Common myeloid progenitor, CD34-positive (primary cell): ENCODE results near the gene ATAD1.
A peak's percentile ranks its signal among the peaks of the same experiment; 100 is the strongest.
"Not testable (repeated sequence)": the region's sequence is repeated elsewhere in the genome, so short reads cannot be mapped to it uniquely, and the experiment has no call there.

Experiments
- CTCF ChIA-PET: fragments of 350-600 bp; sonication (Branson Sonifier 250); formaldehyde crosslinking; loops from one replicate; lab custom pipeline; 2021; ENCODE audit warnings: antibody characterized with exemption; lab: Charles Lee
- POLR2A ChIA-PET: fragments of 350-600 bp; sonication (Branson Sonifier 250); formaldehyde crosslinking; loops from one replicate; lab custom pipeline; 2021; ENCODE audit warnings: antibody characterized with exemption; lab: Charles Lee
- DNase-seq, 3 donors: peaks; one replicate each; pipeline versions ENCODE4 v3.0.0 to v3.0.0-alpha.2; 2013
- H3K27ac ChIP-seq, 2 experiments: 1 replicate in 1 of 2; 2 replicates in 1 of 2; pipeline ENCODE4 v1.7.0; 2013; ENCODE audit warnings: inconsistent platforms in 2 of 2, low read length in 2 of 2, mild to moderate bottlenecking in 2 of 2, low read depth in 1 of 2, moderate library complexity in 1 of 2; ENCODE audit not compliant: severe bottlenecking in 2 of 2, insufficient read depth in 1 of 2, poor library complexity in 1 of 2
- H3K27me3 ChIP-seq, 5 experiments: replicated peaks in 2 of 5; 1 replicate in 3 of 5; 2 replicates in 2 of 5; pipeline versions ENCODE4 v1.6.1 to v1.7.0; 2013; ENCODE audit warnings: low read length in 4 of 5, mild to moderate bottlenecking in 2 of 5, moderate library complexity in 2 of 5, inconsistent platforms in 1 of 5; ENCODE audit not compliant: insufficient read depth in 5 of 5, control insufficient read depth in 4 of 5
- H3K36me3 ChIP-seq, 4 experiments: 1 replicate in 2 of 4; 2 replicates in 2 of 4; pipeline versions ENCODE4 v1.6.1 to v1.7.0; 2013; ENCODE audit warnings: low read length in 3 of 4, control low read depth in 1 of 4, mild to moderate bottlenecking in 1 of 4; ENCODE audit not compliant: control insufficient read depth in 4 of 4, insufficient read depth in 4 of 4
- H3K4me1 ChIP-seq, 4 experiments: 1 replicate in 3 of 4; 2 replicates in 1 of 4; pipeline versions ENCODE4 v1.6.1 to v1.7.1; 2013; ENCODE audit warnings: low read length in 3 of 4, mild to moderate bottlenecking in 3 of 4, control low read depth in 1 of 4, inconsistent platforms in 1 of 4, moderate library complexity in 1 of 4; ENCODE audit not compliant: control insufficient read depth in 4 of 4, insufficient read depth in 4 of 4; ENCODE audit errors: control extremely low read depth in 1 of 4
- H3K4me3 ChIP-seq, 7 experiments: 1 replicate in 4 of 7; 2 replicates in 3 of 7; pipeline versions ENCODE4 v1.5.1 to v1.7.0; 2013; ENCODE audit warnings: mild to moderate bottlenecking in 7 of 7, low read length in 6 of 7, moderate library complexity in 6 of 7, inconsistent platforms in 2 of 7, low read depth in 2 of 7, control low read depth in 1 of 7; ENCODE audit not compliant: insufficient read depth in 4 of 7, control insufficient read depth in 1 of 7; ENCODE audit errors: extremely low read depth in 1 of 7
- H3K9me3 ChIP-seq, 5 experiments: 1 replicate in 4 of 5; 2 replicates in 1 of 5; pipeline versions ENCODE4 v1.6.1 to v1.7.1; 2013; ENCODE audit warnings: low read length in 4 of 5, mild to moderate bottlenecking in 2 of 5, inconsistent platforms in 1 of 5, low read depth in 1 of 5, moderate library complexity in 1 of 5; ENCODE audit not compliant: control insufficient read depth in 4 of 5, insufficient read depth in 2 of 5; ENCODE audit errors: control extremely low read depth in 1 of 5
- WGBS: methylation state at CpG from one replicate; pipeline ENCODE4 v1.1.5; 2013; ENCODE audit not compliant: insufficient coverage; 5-methylcytosine and 5-hydroxymethylcytosine counted together

Gene ATAD1

GRCh38 chr10:87742992-87743610 is 74.9 kb downstream of the ATAD1 start:
- not testable (repeated sequence) for H3K9me3 ChIP-seq, H3K27ac ChIP-seq, H3K27me3 ChIP-seq, DNase-seq, H3K4me1 ChIP-seq, H3K36me3 ChIP-seq, H3K4me3 ChIP-seq
- WGBS: 98% methylated on average over 18 of the region's 18 CpGs
- POLR2A ChIA-PET: interaction anchor here (0.5 to 0.6 kb wide), 2 partner anchors 15 to 783 kb away, joined by 4 read pairs; no protein-coding TSS in a partner anchor
- CTCF ChIA-PET: interaction anchor here (0.6 to 1.5 kb wide), 2 partner anchors 9 to 927 kb away, joined by 3 to 4 read pairs; no protein-coding TSS in a partner anchor

GRCh38 chr10:87740254-87740655 is 77.8 kb downstream of the ATAD1 start:
- no peaks in the 10 kb centered on the region for H3K36me3 ChIP-seq
- H3K27ac ChIP-seq: no peak overlapping the region
- ChIA-PET CTCF (interaction anchor here (1.5 kb wide), 1 partner anchor 10 kb away, joined by 5 read pairs; no protein-coding TSS in a partner anchor), POLR2A (interaction anchor here (0.7 kb wide), 1 partner anchor 56 kb away, joined by 3 read pairs; no protein-coding TSS in a partner anchor)
- no peaks in the 10 kb centered on the region for H3K9me3 ChIP-seq
- no peaks in the 10 kb centered on the region for H3K4me1 ChIP-seq
- no peak for DNase-seq
- H3K27me3 ChIP-seq: no peaks in the 10 kb centered on the region
- H3K4me3 ChIP-seq: no peak overlapping the region

GRCh38 chr10:87739703-87740102 is 78.3 kb downstream of the ATAD1 start:
- Histone ChIP-seq H3K4me1 (peaks cover 4 to 5% (median 4%) of the 10 kb centered on the region in 4 experiments), H3K36me3 (no peaks in the 10 kb centered on the region), H3K9me3 (no peaks in the 10 kb centered on the region), H3K27me3 (no peaks in the 10 kb centered on the region), H3K27ac (no peak overlapping the region), H3K4me3 (no peak overlapping the region)
- peak in 1 of 3 donors; percentile 22 for DNase-seq
- POLR2A ChIA-PET: interaction anchor here (0.7 kb wide), 1 partner anchor 55 kb away, joined by 3 read pairs; no protein-coding TSS in a partner anchor
- 69% methylated on average over 2 of the region's 4 CpGs for WGBS
- CTCF ChIA-PET: interaction anchor here (1.5 kb wide), 1 partner anchor 10 kb away, joined by 5 read pairs; no protein-coding TSS in a partner anchor

- H3K9me3 ChIP-seq, CTCF ChIA-PET, H3K27ac ChIP-seq, DNase-seq, POLR2A ChIA-PET, H3K27me3 ChIP-seq, H3K36me3 ChIP-seq, H3K4me3 ChIP-seq: not testable (repeated sequence)
- no CpG with 5 or more reads among the region's 1 CpG for WGBS
- peaks cover 5 to 11% (median 6%) of the 10 kb centered on the region in 4 experiments for H3K4me1 ChIP-seq
Observed at GRCh38 chr10:87738253-87738652, 79.8 kb downstream of the ATAD1 start.

- H3K4me3 ChIP-seq: peak overlapping the region in 1 of 7 experiments; percentile 19
- no peaks in the 10 kb centered on the region for H3K9me3 ChIP-seq
- no peaks in the 10 kb centered on the region for H3K36me3 ChIP-seq
- peak; percentile 39 to 61 (median 60) for DNase-seq
- H3K27me3 ChIP-seq: no peaks in the 10 kb centered on the region
- CTCF ChIA-PET: interaction anchor here (0.8 to 2.5 kb wide), 16 partner anchors 14 to 202 kb away, joined by 3 to 15 read pairs (median 4); no protein-coding TSS in a partner anchor
- POLR2A ChIA-PET: interaction anchor here (0.6 kb wide), 1 partner anchor 141 kb away, joined by 4 read pairs; no protein-coding TSS in a partner anchor
- no peak overlapping the region for H3K27ac ChIP-seq
- 63% methylated on average over 4 of the region's 7 CpGs for WGBS
- H3K4me1 ChIP-seq: peaks cover 5 to 11% (median 6%) of the 10 kb centered on the region in 4 experiments
Observed at GRCh38 chr10:87734987-87735827, 82.8 kb downstream of the ATAD1 start.

GRCh38 chr10:87733081-87733480 is 84.9 kb downstream of the ATAD1 start:
- Histone ChIP-seq H3K4me3 (no peak overlapping the region), H3K4me1 (peaks cover 5 to 11% (median 6%) of the 10 kb centered on the region in 4 experiments), H3K9me3 (no peaks in the 10 kb centered on the region), H3K36me3 (no peaks in the 10 kb centered on the region), H3K27ac (no peak overlapping the region), H3K27me3 (no peaks in the 10 kb centered on the region)
- no peak for DNase-seq
- CTCF ChIA-PET: interaction anchor here (0.9 to 2.5 kb wide), 10 partner anchors 11 to 75 kb away, joined by 3 to 15 read pairs (median 5); partner anchors contain the start of gene PAPSS2
- 100% methylated on average over 4 of the region's 5 CpGs for WGBS
- POLR2A ChIA-PET: no interaction called here
